IPS-20b (cell line): ENCODE measurements around the gene BTG4.

Experiments
- H3K27ac ChIP-seq: one replicate; pipeline ENCODE4 v1.5.1; 2013; ENCODE audit warnings: low read length
- H3K27me3 ChIP-seq: 2 replicates; pipeline ENCODE4 v1.6.1; 2013; ENCODE audit warnings: mild to moderate bottlenecking, low read length, inconsistent platforms; ENCODE audit not compliant: insufficient read depth
- H3K36me3 ChIP-seq: 2 replicates; pipeline ENCODE4 v1.6.1; 2013; ENCODE audit warnings: low read depth, mild to moderate bottlenecking, inconsistent platforms, low read length, moderate library complexity; ENCODE audit not compliant: insufficient read depth
- H3K4me1 ChIP-seq: 2 replicates; pipeline ENCODE4 v1.6.1; 2013; ENCODE audit warnings: mild to moderate bottlenecking, control low read depth, inconsistent platforms, low read length, moderate library complexity; ENCODE audit not compliant: insufficient read depth
- H3K4me3 ChIP-seq: 2 replicates; pipeline ENCODE4 v1.5.1; 2013; ENCODE audit warnings: mild to moderate bottlenecking, low read length, inconsistent platforms
- H3K9ac ChIP-seq: 2 replicates; pipeline ENCODE4 v1.6.1; 2013; ENCODE audit warnings: low read depth, mild to moderate bottlenecking, inconsistent platforms, low read length, moderate library complexity
- H3K9me3 ChIP-seq: 2 replicates; pipeline ENCODE4 v1.6.1; 2013; ENCODE audit warnings: mild to moderate bottlenecking, low read depth, low read length, inconsistent platforms; ENCODE audit not compliant: insufficient read depth

The BTG4 gene

DNA sequence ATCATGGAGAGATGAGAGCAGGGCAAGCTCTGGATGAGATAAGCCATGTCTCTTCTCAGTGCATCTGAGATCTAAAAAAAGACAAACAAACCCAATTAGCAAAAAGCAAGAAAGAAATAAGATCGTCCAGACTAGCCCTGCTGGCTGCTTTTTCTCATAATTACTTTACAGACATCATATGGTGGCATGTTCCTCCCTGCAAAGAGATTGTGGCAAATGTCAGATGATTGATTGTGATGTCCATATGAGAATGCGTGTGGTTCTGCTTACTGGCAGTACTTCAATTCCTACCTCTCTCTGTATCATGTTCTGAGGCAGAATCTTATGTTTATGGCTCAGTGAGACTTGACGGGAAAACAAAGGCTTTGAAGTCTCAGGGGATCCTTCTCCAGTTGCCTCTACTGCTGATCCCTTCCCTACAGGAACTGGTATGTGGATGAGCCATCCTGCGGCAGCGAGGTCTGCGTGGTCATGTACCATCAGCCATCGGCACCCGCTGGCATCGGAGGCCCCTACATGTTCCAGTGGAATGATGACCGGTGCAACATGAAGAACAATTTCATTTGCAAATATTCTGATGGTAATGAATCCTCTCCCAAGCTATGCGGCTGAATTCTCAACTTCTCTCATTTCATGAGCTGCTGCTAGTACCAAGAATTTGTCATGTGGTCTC lies 37.1 kb upstream of the BTG4 start:
- Histone ChIP-seq H3K4me3 (no peak overlapping the region), H3K27ac (no peak overlapping the region), H3K4me1 (peaks cover 10% of the 10 kb centered on the region; the same call in 1 of the 2 replicates), H3K9me3 (no peaks in the 10 kb centered on the region), H3K9ac (no peak overlapping the region), H3K36me3 (no peaks in the 10 kb centered on the region), H3K27me3 (peaks cover under 1% of the 10 kb centered on the region; the same call in 1 of the 2 replicates)

DNA sequence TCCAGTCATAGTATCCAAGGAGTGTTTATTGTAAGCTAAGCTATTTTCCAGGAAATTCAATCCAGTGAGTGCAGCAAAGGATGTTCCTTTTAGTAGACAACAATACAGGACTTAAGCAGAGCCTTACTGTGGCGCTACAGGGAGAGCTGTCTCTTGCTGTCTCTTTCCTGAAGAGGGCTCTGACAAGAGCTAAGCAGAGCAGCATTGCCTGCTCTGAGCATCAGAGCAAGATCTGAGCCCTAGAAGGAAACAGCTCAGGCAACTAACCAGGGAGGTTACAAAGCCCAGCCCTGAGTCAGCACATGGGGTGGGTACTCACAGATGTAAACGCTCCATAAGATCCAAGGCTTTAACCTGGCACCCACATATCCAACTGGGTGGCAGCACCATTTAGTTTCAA lies 36.3 kb upstream of the BTG4 start:
- H3K36me3 ChIP-seq = no peaks in the 10 kb centered on the region
- H3K27me3 ChIP-seq = peaks cover 8% of the 10 kb centered on the region
- H3K9ac ChIP-seq = no peak overlapping the region
- H3K4me3 ChIP-seq = no peak overlapping the region
- H3K27ac ChIP-seq = no peak overlapping the region
- peaks cover 10% of the 10 kb centered on the region; the same call in 1 of the 2 replicates for H3K4me1 ChIP-seq
- H3K9me3 ChIP-seq = no peaks in the 10 kb centered on the region

DNA sequence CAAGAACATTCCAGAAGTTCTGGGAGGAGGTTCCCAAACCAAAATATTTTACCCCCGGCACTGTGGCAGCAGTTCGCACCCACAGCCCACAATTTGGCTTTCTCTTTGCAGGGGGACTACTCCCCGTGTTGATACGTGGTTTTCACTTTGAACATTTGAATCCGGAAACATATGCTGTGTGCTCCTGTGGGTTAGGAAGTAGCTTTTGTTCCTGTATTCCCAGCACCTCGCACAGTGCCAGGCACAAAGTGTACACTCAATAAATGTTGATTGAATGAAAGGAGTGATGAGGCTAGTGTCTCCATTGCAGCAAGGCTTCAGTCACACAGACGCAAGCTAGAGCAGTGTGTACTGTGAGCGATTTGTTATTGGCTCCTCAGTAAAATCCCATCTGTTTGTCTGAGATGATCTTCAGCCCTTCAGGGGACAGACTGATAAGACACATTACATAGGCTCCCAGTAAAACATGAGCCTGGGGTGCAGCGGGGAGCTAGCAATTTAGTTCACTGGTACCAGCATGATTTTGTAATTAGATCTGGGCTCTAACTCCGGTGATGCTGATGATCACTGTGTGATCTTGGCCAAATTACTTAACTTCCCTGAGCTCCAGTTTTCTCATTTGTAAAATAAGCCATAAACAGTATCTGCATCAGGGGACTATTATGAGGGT lies 30.6 kb upstream of the BTG4 start:
- Histone ChIP-seq H3K27ac (no peak overlapping the region), H3K27me3 (peaks cover 65% of the 10 kb centered on the region), H3K4me1 (peaks cover 9% of the 10 kb centered on the region; the same call in 1 of the 2 replicates), H3K36me3 (no peaks in the 10 kb centered on the region), H3K9ac (no peak overlapping the region), H3K9me3 (no peaks in the 10 kb centered on the region), H3K4me3 (no peak overlapping the region)

GRCh38 chr11:111541254-111542061 lies 29.3 kb upstream of the BTG4 start:
- Histone ChIP-seq H3K4me3 (peak overlapping the region; percentile 80), H3K27me3 (peaks cover 78% of the 10 kb centered on the region), H3K9me3 (no peaks in the 10 kb centered on the region), H3K4me1 (peaks cover 17% of the 10 kb centered on the region; the same call in 1 of the 2 replicates), H3K27ac (no peak overlapping the region), H3K36me3 (no peaks in the 10 kb centered on the region), H3K9ac (no peak overlapping the region)

GRCh38 chr11:111540937-111541253 lies 28.7 kb upstream of the BTG4 start:
- H3K9me3 ChIP-seq = no peaks in the 10 kb centered on the region
- H3K9ac ChIP-seq = no peak overlapping the region
- peaks cover 81% of the 10 kb centered on the region for H3K27me3 ChIP-seq
- peaks cover 17% of the 10 kb centered on the region; the same call in 1 of the 2 replicates for H3K4me1 ChIP-seq
- no peaks in the 10 kb centered on the region for H3K36me3 ChIP-seq
- no peak overlapping the region for H3K27ac ChIP-seq
- H3K4me3 ChIP-seq = peak overlapping the region; percentile 80

GRCh38 chr11:111540114-111540936 lies 28.1 kb upstream of the BTG4 start, which contains the start of gene LAYN:
TSS of gene LAYN (plus strand) at chr11:111540720. CDS start at chr11:111540844, 124 bp downstream.
- Histone ChIP-seq H3K9ac (peak within 1 kb of the TSS; percentile 58; the same call in 1 of the 2 replicates), H3K36me3 (no peaks in the 10 kb centered on the region), H3K4me3 (peak within 1 kb of the TSS; percentile 80), H3K9me3 (no peaks in the 10 kb centered on the region), H3K4me1 (peaks cover 17% of the 10 kb centered on the region; the same call in 1 of the 2 replicates), H3K27ac (no peak within 1 kb of the TSS), H3K27me3 (peaks cover 81% of the 10 kb centered on the region)

GRCh38 chr11:111539426-111540113 lies 27.4 kb upstream of the BTG4 start:
- H3K9me3 ChIP-seq = no peaks in the 10 kb centered on the region
- H3K36me3 ChIP-seq = no peaks in the 10 kb centered on the region
- no peak overlapping the region for H3K9ac ChIP-seq
- H3K4me1 ChIP-seq = peaks cover 17% of the 10 kb centered on the region; the same call in 1 of the 2 replicates
- no peak overlapping the region for H3K27ac ChIP-seq
- H3K4me3 ChIP-seq = peak overlapping the region; percentile 80
- H3K27me3 ChIP-seq = peaks cover 86% of the 10 kb centered on the region

GRCh38 chr11:111538407-111539114 lies 26.4 kb upstream of the BTG4 start:
- H3K27me3 ChIP-seq = peaks cover 82% of the 10 kb centered on the region
- H3K27ac ChIP-seq = no peak overlapping the region
- H3K9me3 ChIP-seq = no peaks in the 10 kb centered on the region
- no peaks in the 10 kb centered on the region for H3K36me3 ChIP-seq
- H3K4me3 ChIP-seq = no peak overlapping the region
- no peak overlapping the region for H3K9ac ChIP-seq
- peaks cover 17% of the 10 kb centered on the region; the same call in 1 of the 2 replicates for H3K4me1 ChIP-seq

GRCh38 chr11:111537336-111537860 lies 25.2 kb upstream of the BTG4 start:
- Histone ChIP-seq H3K27me3 (peaks cover 70% of the 10 kb centered on the region), H3K4me1 (peaks cover 17% of the 10 kb centered on the region; the same call in 1 of the 2 replicates), H3K9ac (no peak overlapping the region), H3K27ac (no peak overlapping the region), H3K4me3 (no peak overlapping the region), H3K36me3 (no peaks in the 10 kb centered on the region), H3K9me3 (no peaks in the 10 kb centered on the region)

DNA sequence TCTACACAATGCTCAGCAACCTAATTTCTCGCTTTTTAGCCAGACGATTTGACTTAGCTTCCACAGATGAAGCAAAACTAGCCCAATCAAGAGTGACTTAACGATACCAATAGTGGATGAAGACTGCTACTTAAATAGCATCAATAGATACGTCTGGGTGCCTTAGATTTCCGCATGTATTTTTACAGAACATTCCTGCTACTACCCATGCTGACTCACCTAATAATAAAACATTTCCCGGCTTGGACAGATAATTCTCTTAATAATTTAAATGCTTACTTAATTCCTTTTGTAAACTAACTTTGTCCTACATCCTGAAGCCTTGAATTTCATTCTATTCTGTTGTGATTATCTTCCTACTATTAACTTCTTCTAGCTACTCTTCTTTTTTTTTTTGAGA lies 23.1 kb upstream of the BTG4 start:
- H3K9ac ChIP-seq = no peak overlapping the region
- peaks cover 49% of the 10 kb centered on the region for H3K27me3 ChIP-seq
- H3K36me3 ChIP-seq = no peaks in the 10 kb centered on the region
- peaks cover 13% of the 10 kb centered on the region; the same call in 1 of the 2 replicates for H3K4me1 ChIP-seq
- H3K4me3 ChIP-seq = no peak overlapping the region
- no peaks in the 10 kb centered on the region for H3K9me3 ChIP-seq
- H3K27ac ChIP-seq = no peak overlapping the region
